22Rv1 (cell line): ENCODE data around the gene SMARCAL1.

Experiments
- CTCF ChIP-seq: fragments of 450-650 bp; IDR thresholded peaks from 2 replicates; pipeline ENCODE4 v1.5.1; 2017; ENCODE audit warnings: mild to moderate bottlenecking
- ZFX ChIP-seq: fragments of 450-650 bp; IDR thresholded peaks from 2 replicates; pipeline ENCODE4 v1.6.1; 2017; ENCODE audit warnings: antibody characterized with exemption, borderline replicate concordance

- no peak for TF ChIP-seq CTCF
- TF ChIP-seq ZFX: no peak
Observed at GRCh38 chr2:216375286-216375685, 37.0 kb upstream of the SMARCAL1 start.
